ENCODE measurements around the gene GPR6.

Gene GPR6

GRCh38 chr6:109978174-109979032, at the start of gene GPR6:
Gene GPR6, plus strand, starts transcription at chr6:109978311. Its CDS starts 802 bp downstream, at chr6:109979113.
- in situ Hi-C loops (cut with MboI; ENCODE audit: low sequenced_read_pairs), result no loop called here

GRCh38 chr6:109934293-109934692, 43.8 kb upstream of the GPR6 start:
- in situ Hi-C loops (cut with MboI; ENCODE audit: low sequenced_read_pairs), result no loop called here

GRCh38 chr6:109939654-109940053, 38.5 kb upstream of the GPR6 start:
- in situ Hi-C loops (cut with MboI; ENCODE audit: low sequenced_read_pairs), result no loop called here

GRCh38 chr6:109944448-109944847, 33.7 kb upstream of the GPR6 start:
- in situ Hi-C loops (cut with MboI; ENCODE audit: low sequenced_read_pairs), result no loop called here

- in situ Hi-C loops (cut with MboI; ENCODE audit: low sequenced_read_pairs), result no loop called here
Measured at GRCh38 chr6:109945091-109945490, 33.0 kb upstream of the GPR6 start.

- in situ Hi-C loops (cut with MboI; ENCODE audit: low sequenced_read_pairs), result no loop called here
Measured at GRCh38 chr6:109946979-109947378, 31.1 kb upstream of the GPR6 start.

GRCh38 chr6:109949281-109950065, 28.6 kb upstream of the GPR6 start:
- in situ Hi-C loops (cut with MboI; ENCODE audit: low sequenced_read_pairs), result no loop called here

- in situ Hi-C loops (cut with MboI; ENCODE audit: low sequenced_read_pairs), result no loop called here
Measured at GRCh38 chr6:109955491-109955890, 22.6 kb upstream of the GPR6 start.

GRCh38 chr6:109958626-109959025, 19.5 kb upstream of the GPR6 start:
- in situ Hi-C loops (cut with MboI; ENCODE audit: low sequenced_read_pairs), result no loop called here

GRCh38 chr6:109961611-109962041, 16.5 kb upstream of the GPR6 start:
- in situ Hi-C loops (cut with MboI; ENCODE audit: low sequenced_read_pairs), result no loop called here

GRCh38 chr6:109962271-109962670, 15.8 kb upstream of the GPR6 start:
- in situ Hi-C loops (cut with MboI; ENCODE audit: low sequenced_read_pairs), result no loop called here

GRCh38 chr6:109963598-109964170, 14.4 kb upstream of the GPR6 start:
- in situ Hi-C loops (cut with MboI; ENCODE audit: low sequenced_read_pairs), result no loop called here

- in situ Hi-C loops (cut with MboI; ENCODE audit: low sequenced_read_pairs), result no loop called here
Measured at GRCh38 chr6:109964949-109965348, 13.2 kb upstream of the GPR6 start.

GRCh38 chr6:109966299-109966698, 11.8 kb upstream of the GPR6 start:
- in situ Hi-C loops (cut with MboI; ENCODE audit: low sequenced_read_pairs), result no loop called here

GRCh38 chr6:109977791-109978173, 329 bp upstream of the GPR6 start:
- in situ Hi-C loops (cut with MboI; ENCODE audit: low sequenced_read_pairs), result no loop called here

GRCh38 chr6:109979033-109979921, 1.2 kb downstream of the GPR6 start:
- in situ Hi-C loops (cut with MboI; ENCODE audit: low sequenced_read_pairs), result no loop called here

GRCh38 chr6:109984410-109984809, 6.3 kb downstream of the GPR6 start:
- in situ Hi-C loops (cut with MboI; ENCODE audit: low sequenced_read_pairs), result no loop called here

GRCh38 chr6:109987196-109987595, 9.1 kb downstream of the GPR6 start:
- in situ Hi-C loops (cut with MboI; ENCODE audit: low sequenced_read_pairs), result no loop called here

- in situ Hi-C loops (cut with MboI; ENCODE audit: low sequenced_read_pairs), result no loop called here
Measured at GRCh38 chr6:109991201-109992101, 13.3 kb downstream of the GPR6 start.
